ENCODE data around the gene EML2. TPM values are rescaled to one million over a fixed set of nuclear protein-coding genes. Genes with fewer than 3 reads are reported as not detected.

Gene EML2
- total and polyA plus RNA-seq, 4 donors: 37.6 to 135 (median 99.7) TPM

GRCh38 chr19:45601524-45602374 lies 37.4 kb downstream of the EML2 start, which contains the start of gene GPR4:
TSS of gene GPR4 (minus strand) at chr19:45602212. CDS start at chr19:45591866, 10,346 bp downstream.
- peak within 1 kb of the TSS; percentile 22 for H3K4me3 ChIP-seq (ENCODE audit: low read depth, low read length)
- WGBS (ENCODE audit: insufficient coverage): 2% methylated on average over 49 of the region's 52 CpGs

DNA sequence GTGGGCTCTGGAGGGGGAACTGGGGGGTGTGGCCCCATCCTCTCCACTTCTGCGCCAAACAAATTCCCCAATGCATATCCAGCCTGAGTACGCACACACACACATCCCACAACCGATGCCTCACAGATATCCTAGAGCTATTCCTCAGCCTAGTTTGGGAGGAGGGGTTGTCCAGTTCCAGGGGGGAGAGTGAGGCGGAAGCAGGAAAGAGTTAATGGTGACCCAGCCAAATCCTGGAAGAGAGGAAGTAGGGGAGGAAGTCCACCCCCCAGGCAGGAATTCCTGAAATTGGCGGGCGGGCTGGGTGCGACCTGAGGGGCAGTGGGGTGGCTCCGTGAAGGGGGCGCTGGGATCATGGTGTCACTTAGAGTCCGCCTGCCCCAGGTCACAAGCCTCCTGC lies 38.1 kb downstream of the EML2 start:
- H3K27ac ChIP-seq (ENCODE audit: low read depth, low read length): peak overlapping the region; percentile 8
- H3K4me1 ChIP-seq (ENCODE audit: control insufficient read depth, insufficient read depth, low read length): peaks cover 15% of the 10 kb centered on the region
- 15% methylated on average over 6 of the region's 10 CpGs for WGBS (ENCODE audit: insufficient coverage)
- no peaks in the 10 kb centered on the region for H3K36me3 ChIP-seq (ENCODE audit: control insufficient read depth, insufficient read depth, low read length)
- DNase-seq (ENCODE audit: low read depth in 4 of 6, low spot score in 6 of 6): no peak
- H3K9me3 ChIP-seq (ENCODE audit: control insufficient read depth, insufficient read depth, low read length): no peaks in the 10 kb centered on the region
- H3K27me3 ChIP-seq (ENCODE audit: control insufficient read depth, insufficient read depth, low read length): peaks cover 72% of the 10 kb centered on the region
- H3K4me3 ChIP-seq (ENCODE audit: low read depth, low read length): peak overlapping the region; percentile 22

More at GRCh38 chr19:45601524-45602374, 37.4 kb downstream of the EML2 start, which contains the start of gene GPR4:
- Histone ChIP-seq H3K36me3 (ENCODE audit: control insufficient read depth, insufficient read depth, low read length) (no peaks in the 10 kb centered on the region), H3K4me1 (ENCODE audit: control insufficient read depth, insufficient read depth, low read length) (peaks cover 15% of the 10 kb centered on the region), H3K27ac (ENCODE audit: low read depth, low read length) (peak within 1 kb of the TSS; percentile 8), H3K27me3 (ENCODE audit: control insufficient read depth, insufficient read depth, low read length) (peaks cover 66% of the 10 kb centered on the region), H3K9me3 (ENCODE audit: control insufficient read depth, insufficient read depth, low read length) (no peaks in the 10 kb centered on the region)
- DNase-seq (ENCODE audit: low read depth in 4 of 6, low spot score in 6 of 6): no peak

DNA sequence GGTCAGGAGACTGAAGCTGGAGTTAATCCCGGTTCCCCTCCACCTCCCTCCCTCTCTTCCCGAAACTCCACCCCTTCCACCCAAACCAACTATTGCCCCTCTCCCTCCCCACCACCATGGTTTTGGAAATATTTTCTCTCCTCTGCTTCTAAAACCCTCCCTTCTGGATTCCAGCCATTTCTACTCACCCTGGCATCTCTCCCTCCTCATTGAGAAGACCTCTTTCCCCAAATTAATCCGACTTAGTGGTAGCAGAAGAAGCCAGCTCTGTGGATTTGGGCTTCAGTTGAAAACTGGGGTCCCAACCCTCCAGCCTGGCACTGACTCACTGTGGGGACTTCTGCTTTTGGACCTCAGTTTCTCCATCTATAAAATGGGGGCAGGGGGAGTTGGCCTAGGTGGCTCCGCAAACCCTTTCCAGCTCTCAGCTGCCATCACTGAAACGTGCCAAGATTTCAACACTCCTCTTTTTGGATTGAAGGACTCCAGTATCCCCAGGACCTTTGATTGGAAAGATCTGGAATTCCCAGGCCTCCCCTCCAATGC lies 38.8 kb downstream of the EML2 start:
- Histone ChIP-seq H3K4me1 (ENCODE audit: control insufficient read depth, insufficient read depth, low read length) (peaks cover 15% of the 10 kb centered on the region), H3K4me3 (ENCODE audit: low read depth, low read length) (no peak overlapping the region), H3K9me3 (ENCODE audit: control insufficient read depth, insufficient read depth, low read length) (no peaks in the 10 kb centered on the region), H3K27me3 (ENCODE audit: control insufficient read depth, insufficient read depth, low read length) (peaks cover 78% of the 10 kb centered on the region), H3K36me3 (ENCODE audit: control insufficient read depth, insufficient read depth, low read length) (no peaks in the 10 kb centered on the region), H3K27ac (ENCODE audit: low read depth, low read length) (no peak overlapping the region)
- DNase-seq (ENCODE audit: low read depth in 4 of 6, low spot score in 6 of 6): no peak
- 52% methylated on average over 5 of the region's 5 CpGs for WGBS (ENCODE audit: insufficient coverage)

- WGBS (ENCODE audit: insufficient coverage): 5% methylated on average over 11 of the region's 13 CpGs
- no peak for DNase-seq (ENCODE audit: low read depth in 4 of 6, low spot score in 6 of 6)
- Histone ChIP-seq H3K27ac (ENCODE audit: low read depth, low read length) (no peak overlapping the region), H3K9me3 (ENCODE audit: control insufficient read depth, insufficient read depth, low read length) (no peaks in the 10 kb centered on the region), H3K36me3 (ENCODE audit: control insufficient read depth, insufficient read depth, low read length) (no peaks in the 10 kb centered on the region), H3K4me3 (ENCODE audit: low read depth, low read length) (no peak overlapping the region), H3K4me1 (ENCODE audit: control insufficient read depth, insufficient read depth, low read length) (peaks cover 15% of the 10 kb centered on the region), H3K27me3 (ENCODE audit: control insufficient read depth, insufficient read depth, low read length) (peaks cover 81% of the 10 kb centered on the region)
Observed at GRCh38 chr19:45599286-45599685, 39.9 kb downstream of the EML2 start.

DNA sequence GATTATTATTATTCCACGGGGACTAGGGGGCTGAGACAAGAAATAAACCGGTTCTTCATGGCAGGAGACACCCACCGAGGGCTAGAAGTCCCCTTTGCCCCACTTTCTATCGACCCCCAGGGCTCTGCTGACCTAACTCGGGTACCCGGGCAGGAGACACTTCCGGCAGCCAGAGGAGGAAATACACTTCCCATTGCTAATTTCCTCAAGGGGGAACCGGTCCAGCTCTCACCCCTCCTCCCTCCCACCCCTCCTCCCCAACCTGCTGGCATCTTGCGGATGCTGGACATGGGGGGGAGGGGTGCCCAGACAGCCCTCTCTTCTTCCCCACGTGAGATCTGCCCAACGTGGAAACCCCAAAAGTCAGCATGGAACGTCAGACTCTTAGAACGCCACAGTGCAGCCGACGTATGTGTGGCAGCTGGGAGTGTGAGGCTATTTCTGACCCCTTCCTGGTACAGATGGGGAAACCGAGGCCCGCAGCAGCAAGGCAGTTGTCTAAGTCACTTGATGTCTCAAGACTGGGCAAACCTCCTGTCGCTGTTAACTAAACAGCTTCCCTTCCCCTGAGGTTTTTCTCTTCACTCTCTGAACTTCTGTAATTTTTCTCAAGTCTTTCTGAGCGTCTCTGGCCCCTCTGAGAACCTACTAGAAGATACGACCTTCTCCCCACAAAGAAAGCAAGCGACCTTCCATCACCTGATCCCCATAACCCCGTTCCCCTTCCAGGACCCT lies 40.8 kb downstream of the EML2 start:
- H3K27ac ChIP-seq (ENCODE audit: low read depth, low read length): no peak overlapping the region
- no peak for DNase-seq (ENCODE audit: low read depth in 4 of 6, low spot score in 6 of 6)
- H3K9me3 ChIP-seq (ENCODE audit: control insufficient read depth, insufficient read depth, low read length): no peaks in the 10 kb centered on the region
- H3K4me3 ChIP-seq (ENCODE audit: low read depth, low read length): no peak overlapping the region
- peaks cover 85% of the 10 kb centered on the region for H3K27me3 ChIP-seq (ENCODE audit: control insufficient read depth, insufficient read depth, low read length)
- no peaks in the 10 kb centered on the region for H3K36me3 ChIP-seq (ENCODE audit: control insufficient read depth, insufficient read depth, low read length)
- 15% methylated on average over 16 of the region's 22 CpGs for WGBS (ENCODE audit: insufficient coverage)
- peaks cover 15% of the 10 kb centered on the region for H3K4me1 ChIP-seq (ENCODE audit: control insufficient read depth, insufficient read depth, low read length)

DNA sequence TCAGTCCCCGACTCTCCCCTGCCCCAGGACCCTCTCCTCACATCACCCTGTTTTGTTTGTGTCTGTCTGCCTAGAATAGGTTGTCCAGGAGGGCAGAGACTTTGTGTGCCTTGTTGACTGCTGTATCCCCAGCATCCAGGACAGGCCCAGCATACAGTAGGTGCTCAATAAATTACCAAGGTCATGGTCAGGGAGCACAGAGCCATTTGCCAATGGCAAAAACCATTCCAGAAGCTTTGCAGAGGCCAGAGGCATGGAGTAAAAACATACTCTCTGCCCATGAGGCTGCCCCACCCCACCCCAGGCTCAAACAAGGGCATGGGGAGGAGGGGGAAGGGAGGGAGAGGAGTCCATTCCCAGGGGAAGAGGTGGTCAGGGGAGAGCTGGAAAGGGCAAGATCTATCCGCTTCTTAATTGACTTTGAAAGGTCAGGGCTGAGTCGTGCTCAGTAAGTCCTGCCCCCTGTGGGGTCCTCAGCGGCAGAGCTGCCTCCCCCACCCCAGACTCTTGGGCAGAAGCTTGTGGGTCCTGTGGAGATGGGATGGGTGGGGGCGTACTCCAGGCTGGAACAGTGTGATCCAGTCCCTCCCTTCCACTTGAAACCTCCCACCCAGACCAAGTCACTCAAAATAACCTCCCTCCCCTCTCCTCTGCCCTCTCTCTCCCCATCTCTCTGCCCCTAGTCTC lies 41.6 kb downstream of the EML2 start:
- Histone ChIP-seq H3K9me3 (ENCODE audit: control insufficient read depth, insufficient read depth, low read length) (no peaks in the 10 kb centered on the region), H3K27me3 (ENCODE audit: control insufficient read depth, insufficient read depth, low read length) (peaks cover 76% of the 10 kb centered on the region), H3K36me3 (ENCODE audit: control insufficient read depth, insufficient read depth, low read length) (no peaks in the 10 kb centered on the region), H3K27ac (ENCODE audit: low read depth, low read length) (no peak overlapping the region), H3K4me3 (ENCODE audit: low read depth, low read length) (no peak overlapping the region), H3K4me1 (ENCODE audit: control insufficient read depth, insufficient read depth, low read length) (peaks cover 15% of the 10 kb centered on the region)
- WGBS (ENCODE audit: insufficient coverage): no CpG with 5 or more reads among the region's 5 CpGs
- DNase-seq (ENCODE audit: low read depth in 4 of 6, low spot score in 6 of 6): no peak

GRCh38 chr19:45595814-45596213 lies 43.4 kb downstream of the EML2 start:
- Histone ChIP-seq H3K9me3 (ENCODE audit: control insufficient read depth, insufficient read depth, low read length) (no peaks in the 10 kb centered on the region), H3K4me1 (ENCODE audit: control insufficient read depth, insufficient read depth, low read length) (peaks cover 15% of the 10 kb centered on the region), H3K36me3 (ENCODE audit: control insufficient read depth, insufficient read depth, low read length) (no peaks in the 10 kb centered on the region), H3K27me3 (ENCODE audit: control insufficient read depth, insufficient read depth, low read length) (peaks cover 74% of the 10 kb centered on the region), H3K4me3 (ENCODE audit: low read depth, low read length) (no peak overlapping the region), H3K27ac (ENCODE audit: low read depth, low read length) (no peak overlapping the region)
- WGBS (ENCODE audit: insufficient coverage): 59% methylated on average over 6 of the region's 6 CpGs
- DNase-seq (ENCODE audit: low read depth in 4 of 6, low spot score in 6 of 6): no peak

- Histone ChIP-seq H3K4me1 (ENCODE audit: control insufficient read depth, insufficient read depth, low read length) (peaks cover 8% of the 10 kb centered on the region), H3K27me3 (ENCODE audit: control insufficient read depth, insufficient read depth, low read length) (peaks cover 60% of the 10 kb centered on the region), H3K4me3 (ENCODE audit: low read depth, low read length) (no peak overlapping the region), H3K36me3 (ENCODE audit: control insufficient read depth, insufficient read depth, low read length) (no peaks in the 10 kb centered on the region), H3K27ac (ENCODE audit: low read depth, low read length) (no peak overlapping the region), H3K9me3 (ENCODE audit: control insufficient read depth, insufficient read depth, low read length) (no peaks in the 10 kb centered on the region)
- no CpG with 5 or more reads among the region's 1 CpG for whole genome bisulfite sequencing (ENCODE audit: insufficient coverage)
- DNase-seq (ENCODE audit: low read depth in 4 of 6, low spot score in 6 of 6): no peak
Observed at GRCh38 chr19:45593520-45593919, 45.7 kb downstream of the EML2 start.

- peaks cover 48% of the 10 kb centered on the region for H3K27me3 ChIP-seq (ENCODE audit: control insufficient read depth, insufficient read depth, low read length)
Observed at GRCh38 chr19:45592366-45592765, 46.8 kb downstream of the EML2 start.

More at GRCh38 chr19:45592366-45592765, 46.8 kb downstream of the EML2 start:
- H3K36me3 ChIP-seq (ENCODE audit: control insufficient read depth, insufficient read depth, low read length): no peaks in the 10 kb centered on the region
- no peak overlapping the region for H3K4me3 ChIP-seq (ENCODE audit: low read depth, low read length)
- no peak overlapping the region for H3K27ac ChIP-seq (ENCODE audit: low read depth, low read length)
- no peaks in the 10 kb centered on the region for H3K4me1 ChIP-seq (ENCODE audit: control insufficient read depth, insufficient read depth, low read length)
- DNase-seq (ENCODE audit: low read depth in 4 of 6, low spot score in 6 of 6): no peak
- 61% methylated on average over 3 of the region's 4 CpGs for WGBS (ENCODE audit: insufficient coverage)
- no peaks in the 10 kb centered on the region for H3K9me3 ChIP-seq (ENCODE audit: control insufficient read depth, insufficient read depth, low read length)

Measured in spinal cord (tissue), 10 donors.